ENCODE measurements around the gene ZEB2. TPM values are rescaled to one million over a fixed set of nuclear protein-coding genes. Genes with fewer than 3 reads are reported as not detected.

Gene ZEB2
- 8.3 and 88.5 TPM in 2 replicates for total RNA-seq (ENCODE audit: low replicate concordance)
- long read RNA-seq, partial matches to known transcripts, result 1 of 4 reads
- long read RNA-seq, other reads (novel, unspliced or antisense), result 0 of 4 reads

- Mint-ChIP-seq H3K27ac (no peak within 1 kb of the TSS), H3K9me3 (no peaks in the 10 kb centered on the region), H3K36me3 (peaks cover 3% of the 10 kb centered on the region), H3K27me3 (peaks cover 55% of the 10 kb centered on the region), H3K4me3 (no peak within 1 kb of the TSS), H3K4me1 (ENCODE audit: unreplicated experiment) (peaks cover 22% of the 10 kb centered on the region)
- peak; percentile 78 for TF ChIP-seq CTCF (conservative IDR thresholded peaks at IDR 0.05)
- DNase-seq (ENCODE audit: extremely low spot score, unreplicated experiment), result no peak
Measured at GRCh38 chr2:144519934-144520731, at the start of gene ZEB2. Gene ZEB2, minus strand, starts transcription at chr2:144520119. Its CDS starts 2,769 bp downstream, at chr2:144517350.

GRCh38 chr2:144567745-144568144 is 47.8 kb upstream of the ZEB2 start:
- TF ChIP-seq CTCF (conservative IDR thresholded peaks at IDR 0.05), result no peak
- H3K4me3 Mint-ChIP-seq, result no peak overlapping the region
- no peaks in the 10 kb centered on the region for H3K4me1 Mint-ChIP-seq (ENCODE audit: unreplicated experiment)
- no peak overlapping the region for H3K27ac Mint-ChIP-seq
- DNase-seq (ENCODE audit: extremely low spot score, unreplicated experiment), result no peak
- H3K9me3 Mint-ChIP-seq, result peaks cover 5% of the 10 kb centered on the region
- peaks cover 13% of the 10 kb centered on the region for H3K27me3 Mint-ChIP-seq
- H3K36me3 Mint-ChIP-seq, result no peaks in the 10 kb centered on the region

GRCh38 chr2:144566448-144566847 is 46.5 kb upstream of the ZEB2 start:
- no peak for DNase-seq (ENCODE audit: extremely low spot score, unreplicated experiment)
- Mint-ChIP-seq H3K4me3 (no peak overlapping the region), H3K27me3 (peaks cover 7% of the 10 kb centered on the region), H3K27ac (no peak overlapping the region), H3K9me3 (peaks cover 1% of the 10 kb centered on the region), H3K36me3 (no peaks in the 10 kb centered on the region), H3K4me1 (ENCODE audit: unreplicated experiment) (no peaks in the 10 kb centered on the region)
- TF ChIP-seq CTCF (conservative IDR thresholded peaks at IDR 0.05), result no peak

- TF ChIP-seq CTCF (conservative IDR thresholded peaks at IDR 0.05), result no peak
- peaks cover 10% of the 10 kb centered on the region for H3K27me3 Mint-ChIP-seq
- H3K4me1 Mint-ChIP-seq (ENCODE audit: unreplicated experiment), result no peaks in the 10 kb centered on the region
- DNase-seq (ENCODE audit: extremely low spot score, unreplicated experiment), result no peak
- H3K9me3 Mint-ChIP-seq, result peaks cover 7% of the 10 kb centered on the region
- no peaks in the 10 kb centered on the region for H3K36me3 Mint-ChIP-seq
- no peak overlapping the region for H3K4me3 Mint-ChIP-seq
- no peak overlapping the region for H3K27ac Mint-ChIP-seq
Measured at GRCh38 chr2:144560251-144560650, 40.3 kb upstream of the ZEB2 start.

GRCh38 chr2:144559681-144560080 is 39.8 kb upstream of the ZEB2 start:
- Mint-ChIP-seq H3K4me1 (ENCODE audit: unreplicated experiment) (no peaks in the 10 kb centered on the region), H3K9me3 (peaks cover 7% of the 10 kb centered on the region), H3K27ac (no peak overlapping the region), H3K4me3 (no peak overlapping the region), H3K36me3 (no peaks in the 10 kb centered on the region), H3K27me3 (peaks cover 10% of the 10 kb centered on the region)
- no peak for DNase-seq (ENCODE audit: extremely low spot score, unreplicated experiment)
- TF ChIP-seq CTCF (conservative IDR thresholded peaks at IDR 0.05), result no peak

All from type B pancreatic cell (in vitro differentiated cells).